NAMALWA (cell line): ENCODE data around the gene ASTN2.

Experiments used
- DNase-seq: peaks from one replicate; pipeline ENCODE4 v3.0.0-alpha.2; 2015; ENCODE audit warnings: low spot score

ASTN2 gene

DNA sequence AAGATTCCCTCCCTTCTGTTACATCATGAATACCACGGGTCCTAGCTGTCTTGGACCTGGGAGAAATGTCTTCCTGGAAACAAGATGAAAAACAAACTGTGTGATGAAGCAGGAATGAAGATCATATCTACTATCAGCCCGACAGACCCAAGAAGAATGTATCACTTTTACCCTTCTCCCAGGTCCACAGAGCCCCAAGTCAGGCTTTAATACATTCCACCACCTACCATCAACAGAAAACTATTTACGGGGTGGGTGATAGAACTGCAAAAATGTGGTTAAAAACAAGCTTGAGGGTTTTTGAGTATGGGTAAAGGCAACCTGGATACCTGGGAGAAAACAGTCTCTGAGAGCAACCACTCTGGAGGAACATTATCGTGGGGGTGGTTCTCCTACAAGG lies 400.8 kb downstream of the ASTN2 start:
- no peak for DNase-seq

DNA sequence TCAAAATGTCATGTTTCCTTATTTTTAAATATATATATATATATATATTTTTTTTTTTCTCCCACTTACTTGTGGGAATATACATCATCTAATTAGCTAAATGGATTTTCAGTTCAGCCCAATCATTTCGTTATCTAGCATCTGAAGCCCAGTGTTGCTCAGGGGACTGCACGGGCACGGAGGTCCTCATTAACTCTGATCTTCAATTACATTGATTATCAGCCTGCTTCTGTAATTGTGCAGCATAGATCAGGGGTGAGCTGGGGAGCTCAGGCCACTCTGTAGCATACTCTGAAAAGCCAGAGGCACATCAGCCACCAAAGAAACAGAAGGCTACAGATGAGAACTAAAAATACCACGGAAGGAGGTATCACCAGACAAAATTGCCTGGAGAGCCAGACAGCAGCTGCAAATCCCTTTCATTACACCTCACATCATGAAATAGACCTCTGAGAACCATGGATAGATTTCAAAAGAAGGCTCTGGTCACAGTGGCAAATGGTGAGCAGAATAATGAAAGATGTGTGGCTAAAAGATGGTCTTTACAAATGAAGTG lies 401.3 kb downstream of the ASTN2 start:
- DNase-seq: no peak

DNA sequence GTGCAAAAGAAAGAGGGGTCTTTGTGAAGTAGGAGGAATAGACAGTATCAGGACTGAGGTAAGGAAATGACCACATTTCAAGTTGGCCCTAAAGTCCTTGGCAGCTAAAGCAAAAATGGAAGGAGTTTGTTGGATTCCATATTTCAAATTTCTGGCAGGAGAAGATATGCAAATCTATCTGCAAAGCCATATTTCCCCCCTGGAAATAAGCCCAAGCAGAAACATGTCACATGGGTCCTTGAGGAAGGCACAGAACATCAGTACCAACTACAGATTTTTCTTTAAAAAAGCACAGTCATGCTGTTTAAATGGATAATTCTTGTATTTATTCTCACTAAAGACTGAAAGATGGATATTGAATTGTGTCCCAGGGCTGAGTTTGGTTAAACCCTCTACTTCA lies 404.8 kb downstream of the ASTN2 start:
- DNase-seq: no peak

DNA sequence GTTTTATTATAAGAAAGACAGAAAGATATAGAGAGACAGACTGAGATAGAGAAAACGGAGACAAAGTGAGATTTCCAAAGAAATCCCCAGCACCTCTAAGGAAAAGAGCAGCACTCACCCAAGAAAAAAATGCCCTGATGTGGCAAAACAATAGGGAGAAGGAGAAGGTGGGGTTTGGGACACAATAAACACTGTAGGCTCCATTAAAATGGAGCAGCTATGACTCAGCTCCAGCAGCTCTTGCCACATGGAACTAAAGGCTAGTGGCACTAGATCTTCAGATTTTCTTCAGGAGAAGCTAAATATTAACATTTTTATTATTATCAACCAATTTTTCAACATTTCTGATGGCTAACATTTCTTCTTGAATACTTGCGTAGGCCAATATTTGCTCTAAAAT lies 406.0 kb downstream of the ASTN2 start:
- no peak for DNase-seq

DNA sequence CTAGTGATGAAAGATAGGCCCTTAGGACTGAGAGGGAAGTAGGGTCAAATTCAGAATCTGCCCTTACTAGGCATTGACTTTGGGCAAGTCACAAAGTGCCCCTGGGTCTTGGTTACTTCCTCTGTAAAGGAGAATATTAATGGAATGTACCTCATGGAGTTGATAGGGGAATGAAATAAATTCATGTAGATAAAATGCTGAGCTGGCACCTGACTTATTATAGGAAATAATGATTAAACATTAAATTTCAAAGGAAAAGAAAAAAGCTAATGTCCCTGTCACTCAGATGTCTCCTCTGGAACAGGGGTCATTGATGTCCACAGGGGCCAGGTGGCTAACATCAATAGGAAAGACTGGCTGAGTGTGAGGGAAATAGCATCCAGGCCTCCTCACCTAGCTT lies 406.4 kb downstream of the ASTN2 start:
- DNase-seq: no peak

DNA sequence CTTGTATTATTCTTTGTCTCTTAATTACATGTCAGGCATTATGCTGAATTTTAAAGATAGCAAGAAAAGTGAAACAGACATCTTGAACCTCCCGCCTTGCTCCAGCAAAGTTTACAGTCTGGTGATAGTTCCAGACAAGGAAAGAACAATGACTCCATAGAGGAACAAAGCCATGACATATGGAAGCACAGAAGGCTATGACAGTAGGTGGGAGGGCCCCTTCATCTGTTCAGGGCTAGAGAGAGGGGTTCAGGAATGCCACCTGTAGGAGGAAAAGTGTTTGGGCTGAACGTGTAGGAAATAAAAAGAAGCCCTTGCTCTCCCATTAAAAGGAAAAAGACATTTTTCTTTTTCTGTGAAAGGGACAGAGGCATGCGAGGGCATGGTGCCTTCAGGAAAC lies 412.2 kb downstream of the ASTN2 start:
- DNase-seq: no peak

DNA sequence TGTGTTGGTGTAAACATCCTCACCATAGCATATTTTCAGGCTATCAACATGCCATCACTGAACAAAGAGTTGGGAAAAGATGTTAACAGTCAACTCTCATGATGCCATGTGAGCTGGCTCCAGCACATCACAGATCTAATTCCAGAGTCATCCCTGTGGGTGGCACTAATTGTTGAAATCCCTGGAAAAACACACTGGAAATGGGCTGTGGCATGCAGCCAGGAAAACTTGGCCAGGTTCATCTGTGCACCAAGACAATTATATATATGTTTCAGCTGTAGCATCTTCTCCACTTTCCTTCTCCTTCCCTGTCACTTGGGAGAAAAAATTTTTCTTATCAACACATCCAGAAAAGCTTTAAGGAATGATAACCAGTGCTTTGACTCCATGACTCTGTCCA lies 414.0 kb downstream of the ASTN2 start:
- DNase-seq: no peak

DNA sequence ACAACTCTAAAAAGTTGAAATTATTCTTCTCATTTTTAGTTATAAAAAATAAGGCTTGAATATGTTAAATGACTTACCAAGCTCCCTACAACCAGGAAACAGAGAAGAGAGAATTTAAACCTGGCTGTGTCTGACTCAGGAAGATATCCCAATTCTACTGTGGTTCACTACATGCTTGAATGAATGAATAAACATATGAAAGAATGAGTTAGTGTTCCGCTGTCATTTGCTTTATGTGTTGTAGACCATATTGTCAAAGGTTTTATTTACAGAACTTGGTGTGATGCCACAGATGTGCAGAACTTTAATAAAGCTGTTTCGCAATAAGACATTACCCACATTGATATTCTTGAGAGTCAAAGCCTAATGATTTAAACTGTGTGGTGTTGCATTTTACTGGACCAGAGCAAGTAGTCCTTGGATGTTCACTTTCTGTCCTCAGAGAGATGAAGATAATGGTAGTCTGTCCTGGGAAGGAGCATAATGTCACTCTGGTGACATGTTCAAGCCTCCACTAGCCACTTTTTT lies 414.6 kb downstream of the ASTN2 start:
- no peak for DNase-seq

DNA sequence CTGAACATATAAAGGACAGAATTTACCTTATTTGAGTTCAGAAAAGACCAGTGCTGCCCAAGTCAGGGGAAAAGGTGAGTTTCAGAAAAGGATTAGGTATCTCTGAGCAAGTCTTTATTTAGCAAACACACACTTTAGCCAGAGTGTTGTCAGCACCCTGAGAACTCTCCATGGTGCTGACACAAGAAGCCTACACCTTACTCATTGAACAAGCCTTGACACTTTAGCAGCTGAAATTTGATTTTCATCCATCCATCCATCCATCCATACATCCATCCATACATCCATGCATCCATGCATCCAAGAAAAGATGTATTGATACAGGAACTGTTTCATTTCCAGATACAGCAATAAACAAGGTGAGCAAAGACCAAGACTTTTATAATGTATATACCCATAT lies 416.6 kb downstream of the ASTN2 start:
- peak; percentile 21 for DNase-seq

DNA sequence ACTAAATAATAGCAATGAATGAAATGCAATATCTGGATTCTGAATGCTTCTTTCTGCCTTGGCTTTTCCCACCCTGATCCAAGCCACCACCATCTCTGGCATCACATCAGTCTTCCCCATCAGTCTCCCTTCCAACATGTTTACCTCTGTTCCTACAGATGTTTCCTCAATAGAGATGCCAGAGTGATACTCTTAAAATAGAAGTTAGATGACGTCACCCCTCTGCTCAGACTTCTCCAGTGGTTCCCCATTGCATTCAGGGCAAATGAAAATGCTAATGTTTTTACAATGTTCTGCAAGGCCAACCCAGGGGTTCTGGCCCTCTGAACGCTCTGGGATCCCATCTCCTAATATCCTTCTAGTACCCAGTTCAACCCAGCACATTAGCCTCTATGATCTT lies 422.0 kb downstream of the ASTN2 start:
- DNase-seq: no peak

DNA sequence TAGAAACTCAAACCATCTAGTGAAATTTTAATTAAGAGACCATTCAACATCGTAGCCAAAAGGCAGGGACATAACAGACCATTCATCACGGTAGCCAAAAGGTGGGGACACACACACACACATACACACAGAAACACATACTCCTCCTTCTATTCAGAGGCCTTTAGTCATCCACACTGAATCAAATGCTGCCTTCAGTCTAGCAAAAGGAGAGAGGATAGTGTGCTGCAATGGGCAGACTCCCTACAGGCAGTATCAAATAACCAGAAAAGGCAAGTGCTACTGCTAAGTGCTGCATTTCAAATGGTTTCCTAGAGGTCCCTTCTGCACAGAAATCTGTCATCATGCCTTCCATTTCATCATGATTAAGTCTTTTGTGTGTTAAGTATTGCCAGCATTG lies 423.8 kb downstream of the ASTN2 start:
- DNase-seq: no peak

DNA sequence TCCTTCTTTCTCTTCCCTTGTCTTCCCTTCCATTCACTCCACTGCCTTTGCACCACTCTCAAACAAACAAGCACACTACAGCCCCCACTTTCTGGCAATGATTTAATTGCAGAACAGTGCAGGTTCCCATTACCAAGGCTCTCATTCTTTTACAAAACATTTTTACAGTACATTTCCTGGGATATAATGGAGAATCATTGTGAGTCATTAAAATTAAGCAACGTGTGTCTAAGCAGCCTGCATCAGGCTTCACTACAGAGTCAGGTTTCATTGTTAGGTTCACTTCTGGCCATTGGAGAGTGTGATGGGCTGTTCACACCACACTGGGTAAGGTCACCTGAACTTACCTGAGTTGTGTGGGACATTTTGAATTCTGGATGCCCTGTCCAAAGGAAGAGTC lies 424.3 kb downstream of the ASTN2 start:
- DNase-seq: no peak

DNA sequence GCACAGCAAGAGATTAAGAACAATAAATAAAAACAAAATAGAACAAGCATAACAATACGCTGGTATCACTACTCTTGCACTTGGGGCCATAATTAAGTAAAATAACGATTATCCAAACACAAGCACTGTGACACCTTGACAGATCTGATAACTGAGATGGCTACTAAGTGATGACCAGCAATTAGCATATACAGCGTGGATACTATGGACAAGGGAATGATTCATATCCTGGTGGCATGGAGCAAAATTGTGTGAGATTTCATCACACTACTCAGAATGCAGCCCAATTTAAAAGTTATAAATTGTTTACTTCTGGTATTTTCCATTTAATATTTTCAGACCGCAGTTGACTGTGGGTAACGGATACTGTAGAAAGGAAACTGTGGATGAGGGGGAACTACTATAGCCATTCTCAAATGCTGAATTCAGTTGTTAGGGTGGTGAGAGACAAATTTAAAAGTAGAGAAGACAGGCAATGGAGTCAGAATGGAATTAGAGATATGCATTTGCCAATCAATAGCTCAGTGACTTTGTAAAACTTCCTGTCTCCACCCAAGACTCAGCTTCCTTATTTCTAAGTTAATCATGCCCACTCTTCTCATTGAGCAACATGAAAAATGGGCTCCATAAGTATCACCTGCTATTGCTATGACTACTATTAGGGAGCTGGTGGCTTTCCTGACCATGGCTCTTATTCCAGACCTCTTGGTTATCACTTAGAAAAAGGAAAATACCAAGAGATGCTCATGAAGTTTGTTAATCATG lies 427.0 kb downstream of the ASTN2 start:
- DNase-seq: no peak

DNA sequence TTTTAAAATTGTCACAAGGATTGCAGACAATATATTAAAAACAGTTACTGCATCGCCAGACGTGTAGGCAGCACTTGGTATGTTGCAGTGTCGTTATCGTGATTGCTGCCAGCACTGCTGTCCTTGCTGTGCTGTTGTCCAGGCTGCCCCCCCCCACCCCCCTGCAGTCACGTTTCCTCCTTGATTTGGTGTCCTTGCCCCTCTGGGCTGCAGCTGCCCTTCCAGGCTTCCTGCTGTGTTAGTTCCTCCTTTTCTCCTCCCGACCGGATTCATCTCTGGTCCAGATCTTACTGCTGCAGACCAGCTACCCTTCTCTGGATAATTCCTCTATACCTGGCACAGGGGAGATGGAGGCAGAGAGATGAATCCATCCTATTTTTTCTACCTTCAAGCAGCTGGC lies 428.8 kb downstream of the ASTN2 start:
- DNase-seq: no peak

DNA sequence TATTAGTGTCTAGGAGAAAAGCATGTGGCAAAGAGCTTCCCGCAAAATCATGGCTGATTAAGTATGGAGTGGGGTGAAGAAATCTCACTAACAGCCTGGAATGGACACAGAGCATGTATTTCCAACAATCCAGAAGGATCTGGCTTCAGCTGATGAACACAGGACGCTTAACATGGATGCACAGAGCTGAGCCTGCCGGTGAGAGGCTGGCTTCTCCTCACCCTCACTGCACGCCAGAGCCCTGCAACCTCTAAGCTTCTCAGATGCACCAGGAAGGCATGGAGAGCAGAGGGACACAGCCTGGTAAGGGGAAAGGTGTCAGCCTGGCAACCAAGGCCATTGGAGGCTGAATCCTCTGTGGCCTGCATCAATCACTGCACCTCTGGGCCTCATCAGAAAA lies 429.3 kb downstream of the ASTN2 start:
- DNase-seq: no peak

DNA sequence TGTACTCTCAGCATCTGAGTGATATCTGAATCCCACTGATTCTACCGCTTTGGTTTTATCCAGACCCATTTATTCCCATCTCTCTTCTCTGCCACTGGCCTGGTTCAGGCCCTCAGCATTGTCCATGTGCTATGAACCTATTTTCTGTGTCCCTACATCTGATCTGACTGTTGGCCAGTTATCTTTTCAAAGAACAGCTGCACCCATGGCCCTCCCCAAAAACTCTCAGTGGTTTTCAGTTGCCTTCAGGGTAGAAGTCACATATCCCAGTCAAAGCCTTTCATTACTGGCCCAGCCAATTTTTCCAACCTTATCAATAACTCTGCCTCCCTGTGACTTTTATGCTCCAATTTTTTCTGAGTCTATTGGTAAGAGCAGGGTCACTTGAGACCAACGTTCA lies 430.7 kb downstream of the ASTN2 start:
- DNase-seq: no peak

DNA sequence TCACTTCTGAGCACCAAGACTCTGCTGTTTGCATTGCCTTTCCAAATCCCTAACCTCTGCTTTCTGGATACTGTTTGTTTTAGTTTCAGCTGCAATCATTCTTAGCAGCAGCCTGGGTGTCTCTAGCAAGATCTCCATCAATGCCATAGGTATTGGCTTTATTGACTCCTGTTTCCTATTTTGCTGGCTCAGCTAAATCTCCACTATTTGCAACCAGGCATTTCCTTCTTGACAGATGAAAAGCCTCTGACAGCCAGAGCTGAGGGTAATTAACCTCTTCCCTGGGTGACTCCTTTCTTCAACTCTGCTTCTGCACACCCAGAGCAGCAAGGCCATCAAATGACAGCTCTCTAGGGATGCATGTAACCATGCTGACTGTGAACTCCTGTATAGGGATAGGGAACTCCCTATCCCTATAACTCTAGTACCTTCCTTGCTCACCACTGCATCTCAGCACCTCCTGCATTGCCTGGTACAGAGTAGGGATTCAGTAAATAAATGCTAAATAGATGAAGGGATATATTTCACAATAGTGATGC lies 434.2 kb downstream of the ASTN2 start:
- no peak for DNase-seq

DNA sequence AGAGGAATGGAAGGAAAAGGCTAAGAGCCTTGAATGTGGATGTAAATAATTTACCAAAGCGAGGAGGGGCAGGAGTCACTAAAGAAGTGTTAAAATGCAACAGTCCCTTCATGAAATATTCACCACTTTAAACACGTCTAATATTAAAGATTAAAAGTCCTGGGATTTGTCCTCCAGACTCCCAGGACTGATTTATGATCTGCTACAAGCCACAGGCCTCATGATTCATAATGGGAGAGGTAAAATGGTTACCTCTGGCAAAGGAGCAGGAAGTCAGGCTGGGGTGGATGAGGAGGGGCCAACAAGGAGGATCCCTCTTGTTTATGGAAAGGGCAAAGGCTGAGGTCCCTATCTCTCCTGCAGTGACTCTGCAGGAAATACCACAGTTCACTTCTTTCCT lies 435.4 kb downstream of the ASTN2 start:
- DNase-seq: no peak

DNA sequence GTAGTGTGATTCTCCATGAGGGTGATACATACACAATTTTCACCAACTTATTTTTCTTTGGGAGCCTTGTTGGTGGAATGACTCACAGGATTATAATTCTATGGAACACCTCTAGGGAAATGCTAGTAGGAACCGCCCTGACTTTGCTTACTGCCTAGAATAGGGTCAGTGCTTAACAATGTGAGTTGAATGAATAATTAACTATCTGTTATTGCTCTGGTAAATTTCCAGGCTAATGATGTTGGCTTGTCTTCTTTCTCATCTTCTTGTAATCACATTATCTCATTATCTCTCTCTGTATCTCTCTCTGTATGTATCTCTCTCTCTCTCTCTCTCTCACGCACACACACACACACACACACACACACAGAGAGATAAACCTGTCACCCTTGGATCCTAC lies 436.7 kb downstream of the ASTN2 start:
- DNase-seq: no peak

DNA sequence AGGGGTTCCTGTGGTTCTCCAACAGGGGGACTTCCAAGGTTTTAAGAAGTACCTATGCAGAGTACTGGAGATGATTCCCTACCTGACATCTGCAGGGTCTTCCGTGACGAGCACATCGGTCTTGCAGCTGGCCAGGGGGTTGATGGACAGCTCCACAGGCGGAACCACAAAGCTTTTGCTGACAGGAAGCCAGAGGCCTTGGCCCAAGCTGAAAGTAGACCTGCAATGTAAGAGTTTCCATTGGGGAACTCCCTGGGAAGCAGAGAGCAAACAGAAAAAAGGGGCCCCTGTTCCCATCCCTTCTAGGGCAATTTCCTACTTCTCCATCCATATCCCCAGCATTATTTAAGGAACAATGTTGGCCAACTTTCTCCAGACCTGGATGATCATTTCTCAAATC lies 439.7 kb downstream of the ASTN2 start:
- DNase-seq: no peak

DNA sequence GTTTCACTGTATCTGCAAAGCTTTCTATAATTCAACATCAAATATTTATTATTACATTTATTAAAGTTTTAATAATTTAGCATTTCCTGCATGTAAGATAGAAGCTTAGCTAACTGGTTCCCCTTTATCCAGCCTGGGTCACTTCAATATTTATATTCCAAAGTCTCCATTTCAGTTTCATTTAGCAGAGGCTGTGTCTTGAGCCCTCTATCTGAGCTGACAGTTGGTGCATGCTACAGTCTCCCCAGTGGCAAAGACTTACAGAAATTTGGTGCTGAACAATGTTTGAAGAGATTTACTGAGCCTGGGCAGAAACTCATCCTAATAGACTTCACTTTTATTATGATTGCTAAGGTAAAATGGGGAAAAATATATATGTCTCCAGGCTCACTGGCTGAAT lies 448.7 kb downstream of the ASTN2 start:
- no peak for DNase-seq

DNA sequence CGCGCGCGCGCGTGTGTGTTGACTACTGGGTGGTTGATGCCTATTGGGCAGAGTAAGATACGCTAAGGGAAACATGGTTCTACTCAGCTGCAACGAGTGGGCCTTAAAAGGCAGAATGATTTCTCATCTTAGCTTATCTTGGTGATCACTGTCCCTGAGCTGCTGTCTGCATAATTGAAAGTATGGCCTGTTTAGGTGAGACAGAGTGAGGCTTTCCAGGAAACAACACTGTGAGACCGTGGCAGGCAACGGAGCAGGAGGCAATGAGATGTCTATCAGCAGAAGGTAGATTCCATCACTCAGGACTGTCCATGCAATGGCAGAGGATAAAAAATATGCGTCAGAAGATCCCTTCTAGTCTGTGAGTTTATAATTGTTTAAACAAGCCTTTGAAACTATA lies 450.6 kb downstream of the ASTN2 start:
- no peak for DNase-seq

DNA sequence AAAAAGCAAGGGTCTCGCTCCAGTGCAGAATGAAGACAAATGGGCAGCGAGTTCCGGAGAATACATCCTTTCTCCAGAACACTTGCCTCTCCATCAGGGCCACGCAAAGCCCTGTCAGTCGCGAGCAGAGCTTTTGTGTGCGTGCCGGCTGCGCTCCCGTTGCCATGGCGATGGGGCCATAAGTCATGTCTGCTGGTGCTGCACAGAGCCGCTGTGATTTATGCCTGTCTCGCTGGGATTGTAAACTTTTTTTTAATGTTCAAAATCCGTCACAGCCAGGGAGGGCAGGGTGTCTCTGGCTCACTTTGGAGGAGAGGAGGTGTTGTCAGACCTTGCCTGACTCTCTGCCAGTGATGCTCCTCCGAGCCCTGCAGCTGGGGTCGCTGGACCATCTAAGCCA lies 455.0 kb downstream of the ASTN2 start:
- no peak for DNase-seq

DNA sequence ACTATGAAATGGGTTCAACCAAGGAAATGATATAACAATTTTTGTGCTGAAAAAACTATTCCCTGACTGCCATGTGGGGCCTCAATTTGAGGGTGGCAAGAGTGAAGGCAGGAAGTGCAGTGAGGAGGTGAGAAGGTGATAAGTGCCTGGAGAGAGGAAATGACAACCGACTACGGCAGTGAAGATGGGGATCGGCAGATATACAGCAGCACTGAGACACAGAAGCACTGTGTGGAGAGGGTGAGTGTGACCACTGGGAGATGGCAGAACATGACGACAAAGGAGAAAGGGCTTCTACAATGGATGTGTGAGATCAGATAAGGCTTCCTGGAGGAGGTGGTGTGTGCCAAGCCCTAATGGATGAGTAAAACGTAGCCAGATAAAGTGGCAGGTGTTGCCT lies 456.0 kb downstream of the ASTN2 start:
- no peak for DNase-seq
